HepG2 (cell line): ENCODE results near the gene ARHGAP45. TPM values are rescaled to one million over a fixed set of nuclear protein-coding genes. Genes with fewer than 3 reads are reported as not detected.

Experiments used
- AKNA ChIP-seq: sonication (generic); formaldehyde crosslinking; IDR thresholded peaks from 2 replicates; pipeline ENCODE4 v1.4.0; 2020; ENCODE audit warnings: missing genetic modification reagents, borderline replicate concordance
- DRAP1 ChIP-seq: IDR thresholded peaks from 2 replicates; pipeline ENCODE4 v1.6.1; 2016; ENCODE audit warnings: missing genetic modification reagents, missing compliant biosample characterization
- ELF4 ChIP-seq: sonication (generic); formaldehyde crosslinking; IDR thresholded peaks from 2 replicates; pipeline ENCODE4 v1.5.0; 2020; ENCODE audit warnings: missing genetic modification reagents, mild to moderate bottlenecking, moderate library complexity, borderline replicate concordance
- HMGA1 ChIP-seq: sonication (generic); formaldehyde crosslinking; conservative IDR thresholded peaks from 2 replicates; pipeline ENCODE4 v1.4.0; 2020; ENCODE audit warnings: missing genetic modification reagents
- KDM3A ChIP-seq: IDR thresholded peaks from 2 replicates; pipeline ENCODE4 v1.6.1; 2018; ENCODE audit warnings: low read depth, missing compliant biosample characterization
- MIER2 ChIP-seq: IDR thresholded peaks from 2 replicates; pipeline ENCODE4 v1.6.1; 2016; ENCODE audit warnings: missing biosample characterization, missing genetic modification reagents
- MTF2 ChIP-seq: sonication (generic); formaldehyde crosslinking; IDR thresholded peaks from 2 replicates; pipeline ENCODE4 v1.5.0; 2020; ENCODE audit warnings: missing genetic modification reagents, borderline replicate concordance
- PHF21A ChIP-seq: sonication (generic); formaldehyde crosslinking; IDR thresholded peaks from 2 replicates; pipeline ENCODE4 v1.5.0; 2020; ENCODE audit warnings: mild to moderate bottlenecking, missing genetic modification reagents
- RORA ChIP-seq: sonication (generic); formaldehyde crosslinking; IDR thresholded peaks from 2 replicates; pipeline ENCODE4 v1.5.0; 2020; ENCODE audit warnings: mild to moderate bottlenecking, missing genetic modification reagents, moderate library complexity
- SPEN ChIP-seq: sonication (generic); formaldehyde crosslinking; IDR thresholded peaks from 2 replicates; pipeline ENCODE4 v1.5.1; 2020; ENCODE audit warnings: low read depth, mild to moderate bottlenecking, missing genetic modification reagents
- STAG1 ChIP-seq: sonication (generic); formaldehyde crosslinking; IDR thresholded peaks from 2 replicates; pipeline ENCODE4 v1.4.0; 2020; ENCODE audit warnings: missing genetic modification reagents
- TAF15 ChIP-seq: fragments of 200-400 bp; formaldehyde crosslinking; IDR thresholded peaks from one replicate; pipeline ENCODE4 v1.6.1; 2018; ENCODE audit warnings: mild to moderate bottlenecking, low read depth, low read length; ENCODE audit not compliant: poor library complexity, severe bottlenecking
- ZBTB42 ChIP-seq: sonication (generic); formaldehyde crosslinking; IDR thresholded peaks from 2 replicates; pipeline ENCODE4 v1.5.0; 2020; ENCODE audit warnings: mild to moderate bottlenecking, missing genetic modification reagents
- ZGPAT ChIP-seq: IDR thresholded peaks from 2 replicates; pipeline ENCODE4 v1.6.1; 2016; ENCODE audit warnings: mild to moderate bottlenecking
- ZNF101 ChIP-seq: sonication (generic); formaldehyde crosslinking; IDR thresholded peaks from 2 replicates; pipeline ENCODE4 v1.4.0; 2020; ENCODE audit warnings: mild to moderate bottlenecking, low read depth, missing genetic modification reagents, borderline replicate concordance
- ZNF205 ChIP-seq: IDR thresholded peaks from 2 replicates; pipeline ENCODE4 v1.6.1; 2018; ENCODE audit warnings: missing biosample characterization, missing genetic modification reagents
- ZNF350 ChIP-seq: sonication (generic); formaldehyde crosslinking; IDR thresholded peaks from 2 replicates; pipeline ENCODE4 v1.4.0; 2020; ENCODE audit warnings: mild to moderate bottlenecking, low read depth, missing genetic modification reagents, borderline replicate concordance
- ZNF44 ChIP-seq: sonication (generic); formaldehyde crosslinking; IDR thresholded peaks from 2 replicates; pipeline ENCODE4 v1.5.1; 2020; ENCODE audit warnings: mild to moderate bottlenecking, missing genetic modification reagents
- ZNF512B ChIP-seq: sonication (generic); formaldehyde crosslinking; IDR thresholded peaks from 2 replicates; pipeline ENCODE4 v1.5.1; 2020; ENCODE audit warnings: missing genetic modification reagents, mild to moderate bottlenecking, borderline replicate concordance
- polyA plus RNA-seq, 8 experiments: library from polyadenylated mRNA; depleted of rRNA in 3 of 8; stranded (reverse) in 7 of 8; unstranded in 1 of 8; fragments of >200 nt; fragmentation: Illumina TruSeq in 4 of 8; extraction: Trizol in 4 of 8; gene quantifications; 2 replicates each; pipeline versions ENCODE4 v1.2.1 to v1.2.3, GENCODE V29; 2011 to 2016; ENCODE audit warnings: low read depth in 4 of 8, missing spikeins in 1 of 8, mixed read lengths in 1 of 8; ENCODE audit not compliant: insufficient read depth in 1 of 8
- total RNA-seq, 5 experiments: library from RNA; depleted of rRNA; stranded (reverse); fragments of >200 nt; fragmentation: Illumina TruSeq; extraction: Trizol; gene quantifications; 2 replicates each; pipeline ENCODE4 v1.2.3, GENCODE V29; 2016; ENCODE audit warnings: low read depth in 1 of 5

The ARHGAP45 gene
- total and polyA plus RNA-seq, 2 of the 13 experiments (the other 11 are each of a cell fraction or from before 2014, with no cell fraction given), result 0.84 to 32.0 TPM

GRCh38 chr19:1113030-1113985 lies 46.3 kb downstream of the ARHGAP45 start (continued):
- TF ChIP-seq ZNF512B (CRISPR knock-in tag), result no peak
- TF ChIP-seq ZNF101 (CRISPR knock-in tag), result no peak
- peak; percentile 80 for TF ChIP-seq DRAP1 (CRISPR knock-in tag)
- no peak for TF ChIP-seq ELF4 (CRISPR knock-in tag)
- peak; percentile 64; the same call in 1 of the 2 replicates for TF ChIP-seq ZBTB42 (CRISPR knock-in tag)
- TF ChIP-seq ZNF205 (CRISPR knock-in tag), result peak; percentile 58; the same call in 1 of the 2 replicates
- TF ChIP-seq STAG1 (CRISPR knock-in tag), result peak; percentile 90
- TF ChIP-seq HMGA1 (CRISPR knock-in tag), result no peak
- peak; percentile 71 for TF ChIP-seq SPEN (CRISPR knock-in tag)
- no peak for TF ChIP-seq AKNA
- no peak for TF ChIP-seq ZNF44
- TF ChIP-seq RORA (CRISPR knock-in tag), result no peak
- no peak for TF ChIP-seq MTF2 (CRISPR knock-in tag)
- TF ChIP-seq PHF21A (CRISPR knock-in tag), result peak; percentile 51
- TF ChIP-seq ZGPAT (CRISPR knock-in tag), result peak; percentile 84
- no peak for TF ChIP-seq TAF15
- TF ChIP-seq ZNF350 (CRISPR knock-in tag), result peak; percentile 66
- TF ChIP-seq MIER2 (CRISPR knock-in tag), result peak; percentile 36; the same call in 1 of the 2 replicates
- TF ChIP-seq KDM3A (CRISPR knock-in tag), result peak; percentile 97; the same call in 1 of the 2 replicates
